ENCODE data around the gene MACROD2. TPM values are rescaled to one million over a fixed set of nuclear protein-coding genes. Genes with fewer than 3 reads are reported as not detected.

The MACROD2 gene
- polyA plus RNA-seq, 2 of the 4 experiments (the other 2 are of a cell fraction) = 0.96 to 1.3 TPM

DNA sequence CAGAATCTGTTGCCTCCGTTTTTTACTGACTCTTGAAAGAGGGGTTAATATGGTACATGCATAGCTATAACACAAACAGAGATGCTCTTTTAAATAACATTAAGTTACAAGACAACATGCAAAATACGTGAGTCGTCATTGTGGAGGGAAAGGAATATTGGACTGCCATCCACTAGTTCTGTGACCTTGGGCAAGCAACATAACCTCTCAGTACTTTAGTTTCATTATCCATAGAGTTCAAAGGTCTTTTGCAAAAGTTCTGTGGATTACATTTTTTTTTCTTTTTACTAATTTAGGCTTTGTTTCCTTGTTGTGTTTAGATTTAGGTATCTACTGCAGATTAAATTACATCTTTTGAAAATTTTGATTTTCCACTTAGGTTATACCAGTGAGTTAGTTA is 70.5 kb downstream of the MACROD2 start (continued):
- TF ChIP-seq, protein P1, sequence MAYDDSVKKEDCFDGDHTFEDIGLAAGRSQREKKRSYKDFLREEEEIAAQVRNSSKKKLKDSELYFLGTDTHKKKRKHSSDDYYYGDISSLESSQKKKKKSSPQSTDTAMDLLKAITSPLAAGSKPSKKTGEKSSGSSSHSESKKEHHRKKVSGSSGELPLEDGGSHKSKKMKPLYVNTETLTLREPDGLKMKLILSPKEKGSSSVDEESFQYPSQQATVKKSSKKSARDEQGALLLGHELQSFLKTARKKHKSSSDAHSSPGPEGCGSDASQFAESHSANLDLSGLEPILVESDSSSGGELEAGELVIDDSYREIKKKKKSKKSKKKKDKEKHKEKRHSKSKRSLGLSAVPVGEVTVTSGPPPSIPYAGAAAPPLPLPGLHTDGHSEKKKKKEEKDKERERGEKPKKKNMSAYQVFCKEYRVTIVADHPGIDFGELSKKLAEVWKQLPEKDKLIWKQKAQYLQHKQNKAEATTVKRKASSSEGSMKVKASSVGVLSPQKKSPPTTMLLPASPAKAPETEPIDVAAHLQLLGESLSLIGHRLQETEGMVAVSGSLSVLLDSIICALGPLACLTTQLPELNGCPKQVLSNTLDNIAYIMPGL (CRISPR knock-in tag; IDR thresholded peaks at IDR 0.05; ENCODE audit: borderline replicate concordance) = no peak
- TF ChIP-seq, protein P2, sequence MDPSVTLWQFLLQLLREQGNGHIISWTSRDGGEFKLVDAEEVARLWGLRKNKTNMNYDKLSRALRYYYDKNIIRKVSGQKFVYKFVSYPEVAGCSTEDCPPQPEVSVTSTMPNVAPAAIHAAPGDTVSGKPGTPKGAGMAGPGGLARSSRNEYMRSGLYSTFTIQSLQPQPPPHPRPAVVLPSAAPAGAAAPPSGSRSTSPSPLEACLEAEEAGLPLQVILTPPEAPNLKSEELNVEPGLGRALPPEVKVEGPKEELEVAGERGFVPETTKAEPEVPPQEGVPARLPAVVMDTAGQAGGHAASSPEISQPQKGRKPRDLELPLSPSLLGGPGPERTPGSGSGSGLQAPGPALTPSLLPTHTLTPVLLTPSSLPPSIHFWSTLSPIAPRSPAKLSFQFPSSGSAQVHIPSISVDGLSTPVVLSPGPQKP (IDR thresholded peaks at IDR 0.05; ENCODE audit: low read depth, low read length) = no peak
- TF ChIP-seq PHF8 (IDR thresholded peaks at IDR 0.05; ENCODE audit: borderline replicate concordance, low read depth) (no peak), NFE2L2 (conservative IDR thresholded peaks at IDR 0.05; ENCODE audit: low read length) (no peak), JUN (IDR thresholded peaks at IDR 0.05) (no peak), HEYL (CRISPR knock-in tag; IDR thresholded peaks at IDR 0.05) (no peak), ZNF302 (CRISPR knock-in tag; IDR thresholded peaks at IDR 0.05) (no peak)
- TF ChIP-seq, protein P3, sequence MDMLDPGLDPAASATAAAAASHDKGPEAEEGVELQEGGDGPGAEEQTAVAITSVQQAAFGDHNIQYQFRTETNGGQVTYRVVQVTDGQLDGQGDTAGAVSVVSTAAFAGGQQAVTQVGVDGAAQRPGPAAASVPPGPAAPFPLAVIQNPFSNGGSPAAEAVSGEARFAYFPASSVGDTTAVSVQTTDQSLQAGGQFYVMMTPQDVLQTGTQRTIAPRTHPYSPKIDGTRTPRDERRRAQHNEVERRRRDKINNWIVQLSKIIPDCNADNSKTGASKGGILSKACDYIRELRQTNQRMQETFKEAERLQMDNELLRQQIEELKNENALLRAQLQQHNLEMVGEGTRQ (IDR thresholded peaks at IDR 0.05) = no peak

DNA sequence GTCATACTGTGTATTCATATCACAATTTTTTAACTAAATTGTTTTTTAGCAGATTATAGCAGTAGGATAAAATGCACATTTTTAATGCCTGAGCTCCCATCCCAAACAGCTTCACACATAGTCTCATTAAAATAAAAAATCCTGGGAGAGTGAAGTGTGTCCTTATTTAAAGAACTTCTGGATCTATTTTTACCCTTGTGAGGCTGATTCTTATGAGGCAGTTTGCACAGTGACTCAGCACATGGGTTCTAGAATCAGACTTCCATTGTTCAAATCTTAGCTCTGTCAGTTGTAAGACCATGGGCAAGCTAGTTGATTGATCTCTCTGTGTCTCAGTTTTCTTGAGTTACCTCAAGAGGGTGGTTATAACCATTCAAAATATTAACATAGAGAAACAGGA is 72.3 kb downstream of the MACROD2 start:
- ChIA-PET POLR2A (no interaction called here), CTCF (no interaction called here)
- no peak overlapping the region; the same call in 2 of the 3 replicates for H3K4me2 ChIP-seq

More for the DNA sequence above, 72.3 kb downstream of the MACROD2 start:
- no peaks in the 10 kb centered on the region; the same call in 2 of the 3 replicates for H3K4me1 ChIP-seq
- no peaks in the 10 kb centered on the region for H3K9me3 ChIP-seq
- no peak overlapping the region for H3K27ac ChIP-seq
- DNase-seq (ENCODE audit: low read depth in 1 of 2, low spot score in 1 of 2) (peak in 1 of 2 experiments; percentile 19), FAIRE-seq (peak; percentile 74), ATAC-seq (no peak)
- TF ChIP-seq HOXB13 (CRISPR knock-in tag; IDR thresholded peaks at IDR 0.05; ENCODE audit: low read depth) (no peak), EHMT2 (IDR thresholded peaks at IDR 0.05; ENCODE audit: low read depth) (no peak), BHLHE40 (IDR thresholded peaks at IDR 0.05; ENCODE audit: low read depth, low read length) (no peak), SMC3 (IDR thresholded peaks at IDR 0.05) (no peak), ZSCAN20 (CRISPR knock-in tag; IDR thresholded peaks at IDR 0.05) (no peak), CHD4 (IDR thresholded peaks at IDR 0.05; ENCODE audit: borderline replicate concordance) (no peak), HOXB5 (CRISPR knock-in tag; IDR thresholded peaks at IDR 0.05) (no peak), FOSB (CRISPR knock-in tag; IDR thresholded peaks at IDR 0.05) (no peak), RARB (CRISPR knock-in tag; IDR thresholded peaks at IDR 0.05) (no peak), NFE2L2 (conservative IDR thresholded peaks at IDR 0.05; ENCODE audit: low read length) (no peak), TP53 (CRISPR knock-in tag; IDR thresholded peaks at IDR 0.05) (no peak), RCOR1 (IDR thresholded peaks at IDR 0.05; ENCODE audit: low read depth, low read length) (no peak), EP300 (IDR thresholded peaks at IDR 0.05) (no peak), RAD21 (conservative IDR thresholded peaks at IDR 0.05 in 1 of 2, IDR thresholded peaks at IDR 0.05 in 1 of 2) (no peak), CBX8 (IDR thresholded peaks at IDR 0.05) (no peak)
- TF ChIP-seq, protein P4, sequence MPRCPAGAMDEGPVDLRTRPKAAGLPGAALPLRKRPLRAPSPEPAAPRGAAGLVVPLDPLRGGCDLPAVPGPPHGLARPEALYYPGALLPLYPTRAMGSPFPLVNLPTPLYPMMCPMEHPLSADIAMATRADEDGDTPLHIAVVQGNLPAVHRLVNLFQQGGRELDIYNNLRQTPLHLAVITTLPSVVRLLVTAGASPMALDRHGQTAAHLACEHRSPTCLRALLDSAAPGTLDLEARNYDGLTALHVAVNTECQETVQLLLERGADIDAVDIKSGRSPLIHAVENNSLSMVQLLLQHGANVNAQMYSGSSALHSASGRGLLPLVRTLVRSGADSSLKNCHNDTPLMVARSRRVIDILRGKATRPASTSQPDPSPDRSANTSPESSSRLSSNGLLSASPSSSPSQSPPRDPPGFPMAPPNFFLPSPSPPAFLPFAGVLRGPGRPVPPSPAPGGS (IDR thresholded peaks at IDR 0.05) = no peak
- TF ChIP-seq, protein P5, sequence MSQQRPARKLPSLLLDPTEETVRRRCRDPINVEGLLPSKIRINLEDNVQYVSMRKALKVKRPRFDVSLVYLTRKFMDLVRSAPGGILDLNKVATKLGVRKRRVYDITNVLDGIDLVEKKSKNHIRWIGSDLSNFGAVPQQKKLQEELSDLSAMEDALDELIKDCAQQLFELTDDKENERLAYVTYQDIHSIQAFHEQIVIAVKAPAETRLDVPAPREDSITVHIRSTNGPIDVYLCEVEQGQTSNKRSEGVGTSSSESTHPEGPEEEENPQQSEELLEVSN (IDR thresholded peaks at IDR 0.05; ENCODE audit: borderline replicate concordance, low read depth) = no peak
- TF ChIP-seq, protein P6, sequence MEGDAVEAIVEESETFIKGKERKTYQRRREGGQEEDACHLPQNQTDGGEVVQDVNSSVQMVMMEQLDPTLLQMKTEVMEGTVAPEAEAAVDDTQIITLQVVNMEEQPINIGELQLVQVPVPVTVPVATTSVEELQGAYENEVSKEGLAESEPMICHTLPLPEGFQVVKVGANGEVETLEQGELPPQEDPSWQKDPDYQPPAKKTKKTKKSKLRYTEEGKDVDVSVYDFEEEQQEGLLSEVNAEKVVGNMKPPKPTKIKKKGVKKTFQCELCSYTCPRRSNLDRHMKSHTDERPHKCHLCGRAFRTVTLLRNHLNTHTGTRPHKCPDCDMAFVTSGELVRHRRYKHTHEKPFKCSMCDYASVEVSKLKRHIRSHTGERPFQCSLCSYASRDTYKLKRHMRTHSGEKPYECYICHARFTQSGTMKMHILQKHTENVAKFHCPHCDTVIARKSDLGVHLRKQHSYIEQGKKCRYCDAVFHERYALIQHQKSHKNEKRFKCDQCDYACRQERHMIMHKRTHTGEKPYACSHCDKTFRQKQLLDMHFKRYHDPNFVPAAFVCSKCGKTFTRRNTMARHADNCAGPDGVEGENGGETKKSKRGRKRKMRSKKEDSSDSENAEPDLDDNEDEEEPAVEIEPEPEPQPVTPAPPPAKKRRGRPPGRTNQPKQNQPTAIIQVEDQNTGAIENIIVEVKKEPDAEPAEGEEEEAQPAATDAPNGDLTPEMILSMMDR (IDR thresholded peaks at IDR 0.05) = no peak
- TF ChIP-seq, protein P1 (CRISPR knock-in tag; IDR thresholded peaks at IDR 0.05; ENCODE audit: borderline replicate concordance) = no peak
- no peak overlapping the region for H3K4me3 ChIP-seq

All from A549 (cell line).